ENCODE results near the gene TEX2. TPM values are rescaled to one million over a fixed set of nuclear protein-coding genes. Genes with fewer than 3 reads are reported as not detected.

The TEX2 gene
- polyA plus RNA-seq, 1 of the 3 experiments (the other 2 are of a cell fraction), result 24.0 TPM

DNA sequence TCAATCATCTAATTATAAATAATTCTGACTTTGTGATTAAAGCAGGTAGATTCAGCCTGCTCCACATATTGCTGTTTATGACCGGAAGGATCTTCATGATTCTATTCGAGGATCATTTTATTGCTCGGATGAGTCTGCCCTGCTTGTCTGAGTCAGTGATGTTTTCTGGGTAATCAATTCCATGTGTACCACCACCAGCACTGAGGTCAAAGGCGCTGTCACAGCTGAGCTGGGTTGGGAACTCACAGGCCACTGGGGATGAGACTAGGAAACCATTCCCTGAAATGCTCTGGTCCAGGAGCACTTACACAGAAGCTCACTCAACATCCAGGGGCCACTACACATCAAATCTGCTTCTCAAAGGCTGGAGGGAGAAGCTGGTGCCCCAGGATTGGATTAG is 102.7 kb downstream of the TEX2 start (continued):
- no peak for TF ChIP-seq TEAD4 (IDR thresholded peaks at IDR 0.05; ENCODE audit: borderline replicate concordance, insufficient read depth)
- TF ChIP-seq JUND (IDR thresholded peaks at IDR 0.05), result peak; percentile 7; the same call in 1 of the 2 replicates
- no peak for TF ChIP-seq POLR2AphosphoS5 (IDR thresholded peaks at IDR 0.05; ENCODE audit: low read depth, low read length)
- no peak for TF ChIP-seq RFX5 (IDR thresholded peaks at IDR 0.05; ENCODE audit: low read length)
- TF ChIP-seq, protein P1, sequence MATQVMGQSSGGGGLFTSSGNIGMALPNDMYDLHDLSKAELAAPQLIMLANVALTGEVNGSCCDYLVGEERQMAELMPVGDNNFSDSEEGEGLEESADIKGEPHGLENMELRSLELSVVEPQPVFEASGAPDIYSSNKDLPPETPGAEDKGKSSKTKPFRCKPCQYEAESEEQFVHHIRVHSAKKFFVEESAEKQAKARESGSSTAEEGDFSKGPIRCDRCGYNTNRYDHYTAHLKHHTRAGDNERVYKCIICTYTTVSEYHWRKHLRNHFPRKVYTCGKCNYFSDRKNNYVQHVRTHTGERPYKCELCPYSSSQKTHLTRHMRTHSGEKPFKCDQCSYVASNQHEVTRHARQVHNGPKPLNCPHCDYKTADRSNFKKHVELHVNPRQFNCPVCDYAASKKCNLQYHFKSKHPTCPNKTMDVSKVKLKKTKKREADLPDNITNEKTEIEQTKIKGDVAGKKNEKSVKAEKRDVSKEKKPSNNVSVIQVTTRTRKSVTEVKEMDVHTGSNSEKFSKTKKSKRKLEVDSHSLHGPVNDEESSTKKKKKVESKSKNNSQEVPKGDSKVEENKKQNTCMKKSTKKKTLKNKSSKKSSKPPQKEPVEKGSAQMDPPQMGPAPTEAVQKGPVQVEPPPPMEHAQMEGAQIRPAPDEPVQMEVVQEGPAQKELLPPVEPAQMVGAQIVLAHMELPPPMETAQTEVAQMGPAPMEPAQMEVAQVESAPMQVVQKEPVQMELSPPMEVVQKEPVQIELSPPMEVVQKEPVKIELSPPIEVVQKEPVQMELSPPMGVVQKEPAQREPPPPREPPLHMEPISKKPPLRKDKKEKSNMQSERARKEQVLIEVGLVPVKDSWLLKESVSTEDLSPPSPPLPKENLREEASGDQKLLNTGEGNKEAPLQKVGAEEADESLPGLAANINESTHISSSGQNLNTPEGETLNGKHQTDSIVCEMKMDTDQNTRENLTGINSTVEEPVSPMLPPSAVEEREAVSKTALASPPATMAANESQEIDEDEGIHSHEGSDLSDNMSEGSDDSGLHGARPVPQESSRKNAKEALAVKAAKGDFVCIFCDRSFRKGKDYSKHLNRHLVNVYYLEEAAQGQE (IDR thresholded peaks at IDR 0.05; ENCODE audit: low read depth, low read length), result no peak
- TF ChIP-seq RAD21 (IDR thresholded peaks at IDR 0.05; ENCODE audit: low read length), result 0 out of 2 replicates have a peak, but pooled peaks have one; percentile 7
- no peak for TF ChIP-seq YY1 (IDR thresholded peaks at IDR 0.05; ENCODE audit: low read depth)
- TF ChIP-seq FOXJ3 (CRISPR knock-in tag; IDR thresholded peaks at IDR 0.05), result no peak
- no peak for TF ChIP-seq SIN3A (IDR thresholded peaks at IDR 0.05; ENCODE audit: borderline replicate concordance, low read depth, low read length)
- no peak for TF ChIP-seq ELF1 (IDR thresholded peaks at IDR 0.05)
- no peak for TF ChIP-seq NFIC (IDR thresholded peaks at IDR 0.05; ENCODE audit: borderline replicate concordance)
- 0 out of 2 replicates have a peak, but pooled peaks have one; percentile 18 for TF ChIP-seq FOSL2 (IDR thresholded peaks at IDR 0.05; ENCODE audit: borderline replicate concordance, low read depth)
- TF ChIP-seq, protein P2, sequence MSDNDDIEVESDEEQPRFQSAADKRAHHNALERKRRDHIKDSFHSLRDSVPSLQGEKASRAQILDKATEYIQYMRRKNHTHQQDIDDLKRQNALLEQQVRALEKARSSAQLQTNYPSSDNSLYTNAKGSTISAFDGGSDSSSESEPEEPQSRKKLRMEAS (IDR thresholded peaks at IDR 0.05; ENCODE audit: low read depth), result peak; percentile 34; the same call in 1 of the 2 replicates
- TF ChIP-seq RCOR1 (IDR thresholded peaks at IDR 0.05; ENCODE audit: low read length), result no peak
- TF ChIP-seq, protein P3, sequence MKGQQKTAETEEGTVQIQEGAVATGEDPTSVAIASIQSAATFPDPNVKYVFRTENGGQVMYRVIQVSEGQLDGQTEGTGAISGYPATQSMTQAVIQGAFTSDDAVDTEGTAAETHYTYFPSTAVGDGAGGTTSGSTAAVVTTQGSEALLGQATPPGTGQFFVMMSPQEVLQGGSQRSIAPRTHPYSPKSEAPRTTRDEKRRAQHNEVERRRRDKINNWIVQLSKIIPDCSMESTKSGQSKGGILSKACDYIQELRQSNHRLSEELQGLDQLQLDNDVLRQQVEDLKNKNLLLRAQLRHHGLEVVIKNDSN (IDR thresholded peaks at IDR 0.05; ENCODE audit: borderline replicate concordance, low read depth), result no peak
- TF ChIP-seq, protein P4, sequence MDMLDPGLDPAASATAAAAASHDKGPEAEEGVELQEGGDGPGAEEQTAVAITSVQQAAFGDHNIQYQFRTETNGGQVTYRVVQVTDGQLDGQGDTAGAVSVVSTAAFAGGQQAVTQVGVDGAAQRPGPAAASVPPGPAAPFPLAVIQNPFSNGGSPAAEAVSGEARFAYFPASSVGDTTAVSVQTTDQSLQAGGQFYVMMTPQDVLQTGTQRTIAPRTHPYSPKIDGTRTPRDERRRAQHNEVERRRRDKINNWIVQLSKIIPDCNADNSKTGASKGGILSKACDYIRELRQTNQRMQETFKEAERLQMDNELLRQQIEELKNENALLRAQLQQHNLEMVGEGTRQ (IDR thresholded peaks at IDR 0.05; ENCODE audit: borderline replicate concordance, low read depth, low read length), result no peak
- peak; percentile 82 for TF ChIP-seq TCF12 (IDR thresholded peaks at IDR 0.05)
- TF ChIP-seq MXI1 (IDR thresholded peaks at IDR 0.05; ENCODE audit: low read depth, low read length), result peak; percentile 55
